GM12873 (cell line): ENCODE data around the gene TMED3.

Experiments used
- CTCF ChIP-seq: IDR thresholded peaks from 2 replicates; pipeline ENCODE4 v1.5.1; 2012; ENCODE audit warnings: low read depth, mild to moderate bottlenecking, moderate library complexity, low read length, control low read depth; ENCODE audit not compliant: insufficient read depth; ENCODE audit errors: missing control alignments

Gene TMED3

DNA sequence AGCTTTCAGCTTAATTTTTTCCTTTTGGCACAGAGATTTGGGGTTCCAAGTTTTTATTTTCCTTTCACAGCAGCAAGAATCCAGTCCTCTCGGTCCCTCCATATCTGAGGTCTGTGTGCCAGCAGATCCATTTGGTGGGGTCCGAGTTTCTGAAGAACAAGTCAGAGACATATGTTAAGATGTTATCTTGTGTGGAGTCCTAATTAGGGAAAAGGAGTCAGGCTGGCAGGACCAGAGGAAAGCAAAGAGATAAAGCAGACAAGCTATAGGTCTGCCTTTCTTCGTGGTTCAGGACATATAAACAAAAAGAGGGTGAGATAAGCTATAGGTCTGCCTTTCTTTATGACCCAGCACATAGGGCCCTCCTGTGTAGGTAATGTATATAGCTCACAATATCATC, 54.9 kb downstream of the TMED3 start:
- no peak for TF ChIP-seq CTCF

GRCh38 chr15:79366691-79367090, 55.8 kb downstream of the TMED3 start:
- TF ChIP-seq CTCF, result no peak

GRCh38 chr15:79370716-79371115, 59.8 kb downstream of the TMED3 start:
- no peak for TF ChIP-seq CTCF

DNA sequence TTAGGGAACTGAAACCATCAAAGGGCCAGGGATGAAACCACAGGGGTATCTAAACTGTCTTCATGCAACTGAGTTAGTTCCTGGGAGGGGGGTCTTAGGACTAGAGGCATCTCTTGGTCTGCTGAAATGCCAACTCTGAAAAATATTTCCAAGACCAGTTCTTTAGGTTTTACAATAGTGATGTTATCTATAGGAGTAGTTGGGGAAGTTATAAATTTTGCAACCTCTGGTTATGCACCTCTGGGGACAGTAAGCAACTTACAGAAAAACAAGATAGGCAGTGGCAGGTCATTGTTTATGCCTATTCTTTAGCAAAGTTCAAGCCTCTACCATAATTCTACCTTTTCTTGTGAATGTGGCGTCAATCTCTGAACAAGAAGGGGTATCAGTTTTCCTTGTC, 60.7 kb downstream of the TMED3 start:
- no peak for TF ChIP-seq CTCF

DNA sequence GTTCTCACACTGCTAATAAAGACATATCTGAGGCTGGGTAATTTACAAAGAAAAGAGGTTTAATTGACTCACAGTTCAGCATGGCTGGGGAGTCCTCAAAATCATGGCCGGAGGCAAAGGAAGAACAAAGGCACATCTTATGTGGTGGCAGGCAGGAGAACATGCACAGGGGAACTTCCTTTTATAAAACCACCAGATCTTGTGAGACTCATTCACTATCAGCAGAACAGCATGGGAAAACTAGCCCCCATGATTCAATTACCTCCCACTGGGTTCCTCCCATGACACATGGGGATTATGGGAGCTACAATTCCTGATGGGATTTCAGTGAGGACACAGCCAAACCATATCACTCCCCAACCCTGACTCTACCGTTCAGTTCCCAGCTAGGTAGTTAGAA, 61.5 kb downstream of the TMED3 start:
- TF ChIP-seq CTCF, result no peak
